ENCODE results near the gene NRN1.

DNA sequence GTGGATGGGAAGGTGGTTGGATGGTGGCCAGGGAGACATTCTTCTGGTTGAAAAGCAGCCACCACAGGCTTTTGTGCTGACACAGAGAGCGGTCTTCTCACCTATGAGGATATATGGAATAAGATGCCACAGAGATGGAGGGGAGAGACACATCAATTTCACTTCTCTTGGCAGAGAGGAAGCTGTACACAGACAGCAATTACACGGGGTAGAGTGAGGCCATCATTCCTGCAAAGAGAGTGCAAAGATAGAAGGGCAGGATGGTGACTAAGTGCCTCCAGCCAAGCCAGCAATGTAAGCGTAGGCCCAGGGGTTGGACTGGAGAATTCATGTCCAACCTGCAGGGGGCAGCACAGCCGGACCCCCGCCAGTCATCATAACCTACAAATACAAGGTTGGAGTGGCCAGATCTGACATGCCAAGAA, 56.4 kb downstream of the NRN1 start:
- TF ChIP-seq, protein P1, sequence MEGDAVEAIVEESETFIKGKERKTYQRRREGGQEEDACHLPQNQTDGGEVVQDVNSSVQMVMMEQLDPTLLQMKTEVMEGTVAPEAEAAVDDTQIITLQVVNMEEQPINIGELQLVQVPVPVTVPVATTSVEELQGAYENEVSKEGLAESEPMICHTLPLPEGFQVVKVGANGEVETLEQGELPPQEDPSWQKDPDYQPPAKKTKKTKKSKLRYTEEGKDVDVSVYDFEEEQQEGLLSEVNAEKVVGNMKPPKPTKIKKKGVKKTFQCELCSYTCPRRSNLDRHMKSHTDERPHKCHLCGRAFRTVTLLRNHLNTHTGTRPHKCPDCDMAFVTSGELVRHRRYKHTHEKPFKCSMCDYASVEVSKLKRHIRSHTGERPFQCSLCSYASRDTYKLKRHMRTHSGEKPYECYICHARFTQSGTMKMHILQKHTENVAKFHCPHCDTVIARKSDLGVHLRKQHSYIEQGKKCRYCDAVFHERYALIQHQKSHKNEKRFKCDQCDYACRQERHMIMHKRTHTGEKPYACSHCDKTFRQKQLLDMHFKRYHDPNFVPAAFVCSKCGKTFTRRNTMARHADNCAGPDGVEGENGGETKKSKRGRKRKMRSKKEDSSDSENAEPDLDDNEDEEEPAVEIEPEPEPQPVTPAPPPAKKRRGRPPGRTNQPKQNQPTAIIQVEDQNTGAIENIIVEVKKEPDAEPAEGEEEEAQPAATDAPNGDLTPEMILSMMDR (IDR thresholded peaks at IDR 0.05; ENCODE audit: insufficient read depth, low read depth, low read length), result peak; percentile 33
- TF ChIP-seq EZH2 (IDR thresholded peaks at IDR 0.05; ENCODE audit: insufficient read depth, low read length), result no peak
